Measurements from ENCODE around the gene ECM2.

The ECM2 gene

DNA sequence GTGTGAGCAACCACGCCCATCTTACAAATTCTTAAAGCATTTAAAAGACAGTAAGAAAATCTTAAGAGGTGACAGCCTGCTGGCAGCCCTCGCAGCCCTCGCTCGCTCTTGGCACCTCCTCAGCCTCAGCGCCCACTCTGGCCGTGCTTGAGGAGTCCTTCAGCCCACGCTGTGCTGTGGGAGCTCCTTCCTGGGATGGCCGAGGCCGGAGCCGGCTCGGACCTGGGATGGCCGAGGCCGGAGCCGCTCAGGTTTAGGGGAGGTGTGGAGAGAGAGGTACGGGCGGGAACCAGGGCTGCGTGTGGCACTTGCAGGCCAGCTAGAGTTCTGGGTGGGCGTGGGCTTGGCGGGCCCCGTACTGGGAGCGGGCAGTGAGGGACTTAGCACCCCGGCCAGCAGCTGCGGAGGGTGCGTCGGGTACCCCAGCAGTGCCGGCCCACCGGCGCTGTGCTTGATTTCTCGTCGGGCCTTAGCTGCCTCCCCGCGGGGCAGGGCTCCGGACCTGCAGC is 9.3 kb upstream of the ECM2 start:
- DNase-seq (ENCODE audit: insufficient read length, low spot score) (no peak), FAIRE-seq (no peak)
- no peak for TF ChIP-seq POLR2A (IDR thresholded peaks at IDR 0.05; ENCODE audit: low read depth, low read length)

DNA sequence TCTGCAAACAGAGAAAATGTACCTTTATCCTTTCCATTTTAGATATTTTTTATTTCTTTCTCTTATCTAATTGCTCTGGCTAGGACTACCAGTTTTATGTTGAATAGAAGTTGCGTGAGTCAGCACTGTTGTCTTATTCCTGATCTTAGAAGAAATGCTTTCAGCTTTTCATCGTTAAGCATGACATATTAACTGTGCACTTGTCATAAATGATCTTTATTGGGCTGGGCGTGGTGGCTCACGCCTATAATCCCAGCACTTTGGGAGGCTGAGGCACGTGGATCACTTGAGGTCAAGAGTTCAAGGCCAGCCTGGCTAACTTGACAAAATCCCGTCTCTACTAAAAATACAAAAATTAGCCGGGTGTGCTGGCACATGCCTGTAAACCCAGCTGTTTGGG is 8.2 kb upstream of the ECM2 start:
- DNase-seq (ENCODE audit: insufficient read length, low spot score) (no peak), FAIRE-seq (no peak)
- no peak for TF ChIP-seq POLR2A (IDR thresholded peaks at IDR 0.05; ENCODE audit: low read depth, low read length)

DNA sequence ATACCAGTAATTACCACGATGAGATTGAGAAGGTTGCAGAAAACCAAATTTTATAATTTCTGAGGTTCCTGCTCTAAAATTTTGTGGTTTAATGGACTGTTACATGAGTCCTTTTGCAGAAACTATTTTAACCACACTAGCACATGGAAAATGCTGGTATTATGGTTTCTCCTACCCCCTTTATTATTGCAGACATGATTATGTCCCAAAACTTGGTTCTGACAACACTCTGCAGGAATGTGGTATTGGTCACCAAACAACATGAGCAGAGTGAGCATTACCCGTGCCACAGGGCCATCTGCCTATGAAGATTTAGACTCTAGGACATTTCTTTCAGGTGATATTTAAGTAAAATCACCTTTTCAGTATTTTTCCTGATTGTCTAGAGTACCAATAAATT is 2.8 kb upstream of the ECM2 start:
- no peak for TF ChIP-seq POLR2A (IDR thresholded peaks at IDR 0.05; ENCODE audit: low read depth, low read length)
- DNase-seq (ENCODE audit: insufficient read length, low spot score) = peak; percentile 42
- peak; percentile 81 for FAIRE-seq

DNA sequence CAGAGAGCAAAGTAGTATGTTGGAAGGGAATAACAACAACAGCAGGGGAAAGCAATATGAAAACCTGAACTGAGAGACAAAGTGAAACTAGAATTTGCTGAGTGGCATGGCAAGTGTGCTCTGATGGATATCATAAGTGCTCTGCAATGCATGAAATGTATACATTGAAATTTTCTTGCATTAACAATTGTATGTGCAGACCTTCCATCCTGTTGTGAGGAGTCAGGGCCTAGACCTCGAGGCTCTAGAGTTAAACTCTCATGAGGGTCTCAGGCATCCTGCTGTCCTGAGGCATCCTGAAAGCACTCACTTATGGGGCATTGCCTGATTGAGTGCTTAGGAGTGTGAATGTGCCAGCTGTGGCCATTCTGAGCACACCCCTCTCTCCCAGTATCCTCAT is 1.1 kb downstream of the ECM2 start:
- FAIRE-seq (peak; percentile 97), DNase-seq (ENCODE audit: insufficient read length, low spot score) (no peak)
- TF ChIP-seq POLR2A (IDR thresholded peaks at IDR 0.05; ENCODE audit: low read depth, low read length) = no peak

DNA sequence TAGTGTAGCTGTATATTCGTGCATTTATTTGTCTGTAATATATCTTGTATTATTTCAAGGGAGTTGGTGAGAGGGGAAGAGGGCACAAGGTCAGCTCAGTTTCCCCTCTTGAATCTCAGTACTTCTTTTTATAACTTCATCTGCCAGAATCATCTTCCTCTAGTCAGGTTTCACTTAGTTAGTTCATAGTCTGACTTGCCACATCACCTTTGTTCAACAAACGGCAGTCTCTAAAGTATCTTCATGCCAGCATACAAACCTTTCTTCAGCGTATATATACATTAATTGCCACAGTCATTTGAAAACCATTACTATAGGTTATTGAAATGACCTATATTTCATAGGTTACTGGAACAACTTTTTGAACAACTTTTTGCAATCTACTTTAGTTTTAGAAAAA is 1.6 kb downstream of the ECM2 start:
- DNase-seq (ENCODE audit: insufficient read length, low spot score) (no peak), FAIRE-seq (no peak)
- TF ChIP-seq POLR2A (IDR thresholded peaks at IDR 0.05; ENCODE audit: low read depth, low read length) = no peak

DNA sequence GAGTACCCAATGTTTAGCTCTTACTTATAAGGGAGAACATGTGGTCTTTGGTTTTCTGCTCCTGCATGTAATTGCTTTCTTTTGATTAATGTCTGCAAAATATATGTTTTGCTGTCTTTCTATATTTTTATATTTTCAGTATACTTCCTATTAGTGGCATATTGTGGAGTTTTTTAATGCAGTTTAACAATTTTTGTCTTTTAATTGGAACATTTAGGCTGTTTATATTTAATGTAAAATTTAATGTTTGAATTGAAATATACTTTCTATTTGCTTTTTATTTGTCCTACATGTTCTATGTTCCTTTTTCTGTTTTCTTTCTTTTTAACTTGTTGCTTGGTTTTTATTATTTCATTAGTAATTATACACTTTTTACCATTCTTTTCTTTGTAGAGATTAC is 4.9 kb downstream of the ECM2 start:
- FAIRE-seq = no peak
- no peak for TF ChIP-seq POLR2A (IDR thresholded peaks at IDR 0.05; ENCODE audit: low read depth, low read length)
- DNase-seq (ENCODE audit: insufficient read length, low spot score) = no peak

DNA sequence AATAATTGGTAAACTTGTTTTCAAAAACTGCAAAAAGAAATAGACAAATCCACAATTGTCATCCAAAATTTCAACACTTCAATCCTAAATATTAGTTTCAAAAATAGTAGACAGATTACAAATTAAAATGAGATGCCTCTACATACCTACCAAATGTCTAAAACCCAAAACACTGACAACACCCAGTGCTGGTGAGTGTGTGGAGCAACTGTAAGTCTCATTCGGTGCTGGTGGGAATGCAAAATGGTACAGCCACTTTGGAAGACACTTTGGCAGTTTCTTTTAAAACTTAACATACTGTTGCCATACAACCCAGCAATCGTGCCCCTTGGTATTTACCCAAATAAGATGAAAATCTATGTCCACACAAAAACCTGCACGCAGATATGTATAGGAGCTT is 6.7 kb downstream of the ECM2 start:
- no peak for TF ChIP-seq POLR2A (IDR thresholded peaks at IDR 0.05; ENCODE audit: low read depth, low read length)
- FAIRE-seq (no peak), DNase-seq (ENCODE audit: insufficient read length, low spot score) (no peak)

DNA sequence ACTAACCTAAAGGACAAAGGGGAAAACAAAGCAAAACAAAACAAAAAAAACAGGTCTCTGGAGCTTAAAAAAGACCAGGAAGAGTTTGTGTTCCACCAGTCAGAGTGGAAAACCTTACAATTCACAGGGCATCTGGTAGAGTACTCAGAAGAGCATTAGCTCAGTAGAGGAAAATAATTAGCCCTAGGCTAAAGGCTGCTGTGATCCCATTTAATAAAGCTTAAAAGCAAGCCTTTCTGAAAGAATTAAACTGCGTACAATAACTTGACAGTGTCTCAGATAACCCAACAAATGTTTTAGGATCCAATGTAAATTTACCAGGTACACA is 7.3 kb downstream of the ECM2 start:
- DNase-seq (ENCODE audit: insufficient read length, low spot score) = no peak
- TF ChIP-seq POLR2A (IDR thresholded peaks at IDR 0.05; ENCODE audit: low read depth, low read length) = no peak
- no peak for FAIRE-seq

DNA sequence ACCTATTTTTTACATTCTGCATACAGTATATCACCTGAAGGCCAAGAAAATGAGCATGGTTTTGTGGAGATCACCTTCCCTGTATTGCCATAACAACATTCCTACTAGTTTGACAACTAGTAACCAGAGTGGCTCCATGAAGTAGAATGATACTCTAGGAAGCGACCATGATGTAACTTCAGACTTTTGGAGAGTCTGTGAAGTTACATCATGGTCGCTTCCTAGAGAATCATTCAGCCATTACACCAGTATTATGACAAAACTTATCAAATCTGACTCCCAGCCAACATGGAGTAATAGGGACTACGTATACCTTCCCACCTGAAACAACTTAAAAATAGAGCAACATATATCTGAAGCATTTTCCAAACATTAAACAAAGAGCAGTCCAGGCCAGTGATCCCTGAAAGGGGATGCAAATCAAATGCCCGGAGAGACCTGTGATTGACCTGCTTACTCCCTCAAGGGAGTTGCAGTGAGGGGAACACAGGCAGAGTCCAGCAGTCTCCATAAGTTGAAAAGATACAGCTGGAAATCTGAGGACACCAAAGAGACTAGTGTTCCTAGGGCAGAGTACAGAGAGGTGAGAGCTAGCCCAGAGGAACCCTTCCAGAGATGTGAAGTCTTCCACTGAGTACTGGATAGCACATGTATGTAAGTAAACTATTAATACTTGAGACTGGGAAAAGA is 7.8 kb downstream of the ECM2 start:
- FAIRE-seq (no peak), DNase-seq (ENCODE audit: insufficient read length, low spot score) (no peak)
- TF ChIP-seq POLR2A (IDR thresholded peaks at IDR 0.05; ENCODE audit: low read depth, low read length) = no peak

DNA sequence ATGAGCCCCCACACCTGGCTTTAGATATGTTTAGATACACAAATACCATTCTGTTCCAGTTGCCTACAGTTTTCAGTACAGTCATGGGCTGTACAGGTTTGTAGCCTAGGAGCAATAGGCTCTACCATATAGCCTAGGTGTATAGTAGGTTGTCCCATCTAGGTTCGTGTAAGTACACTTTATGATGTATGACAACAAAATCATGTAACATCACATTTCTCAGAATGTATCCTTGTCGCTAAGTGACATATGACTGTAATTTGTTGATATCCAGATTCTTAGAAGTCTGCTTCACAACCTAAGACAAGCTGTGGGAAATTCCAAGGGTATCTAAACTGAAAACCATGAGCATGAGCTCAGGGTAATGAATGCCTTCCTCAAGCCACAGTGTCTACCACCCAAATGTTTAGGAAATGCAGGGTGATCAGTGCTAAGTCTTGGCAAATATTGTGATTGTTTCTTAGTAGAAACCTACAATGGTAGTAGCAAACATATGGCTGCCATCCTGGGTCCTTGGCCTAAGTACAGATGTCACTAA is 8.4 kb downstream of the ECM2 start:
- FAIRE-seq = peak; percentile 33
- no peak for TF ChIP-seq POLR2A (IDR thresholded peaks at IDR 0.05; ENCODE audit: low read depth, low read length)
- DNase-seq (ENCODE audit: insufficient read length, low spot score) = no peak

DNA sequence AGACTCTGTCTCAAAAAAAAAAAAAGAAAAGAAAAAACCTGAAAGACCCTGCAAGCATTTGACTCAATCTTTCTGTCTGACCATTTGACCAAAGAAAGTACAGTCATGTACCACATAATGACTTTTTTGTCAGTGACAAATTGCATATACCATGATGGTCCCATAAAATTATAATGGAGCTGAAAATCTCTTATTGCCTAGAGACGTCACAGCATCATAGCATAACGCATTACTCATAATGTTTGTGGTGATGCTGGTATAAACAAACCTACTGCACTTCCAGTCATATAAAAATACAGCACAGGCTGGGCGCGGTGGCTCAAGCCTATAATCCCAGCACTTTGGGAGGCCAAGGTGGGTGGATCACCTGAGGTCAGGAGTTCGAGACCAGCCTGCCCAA is 10.5 kb downstream of the ECM2 start:
- TF ChIP-seq POLR2A (IDR thresholded peaks at IDR 0.05; ENCODE audit: low read depth, low read length) = no peak
- FAIRE-seq = peak; percentile 38
- DNase-seq (ENCODE audit: insufficient read length, low spot score) = no peak

DNA sequence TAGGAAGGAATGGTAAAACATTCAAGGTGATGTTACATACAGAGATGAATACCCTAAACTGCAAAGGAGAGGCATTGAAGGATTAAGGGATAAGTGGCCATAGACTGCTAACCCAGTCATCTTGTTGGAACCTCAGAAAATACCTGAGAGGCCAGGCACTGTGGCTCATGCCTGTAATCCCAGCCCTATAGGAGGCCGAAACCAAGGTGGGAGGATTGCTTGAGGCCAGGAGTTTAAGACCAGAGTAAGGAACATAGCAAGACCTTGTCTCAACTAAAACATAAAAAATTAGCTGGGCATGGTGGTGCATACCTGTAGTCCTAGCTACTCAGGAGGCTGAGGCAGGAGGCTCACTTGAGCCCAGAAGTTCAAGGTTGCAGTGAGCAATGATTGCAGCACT is 10.9 kb downstream of the ECM2 start:
- DNase-seq (ENCODE audit: insufficient read length, low spot score) = no peak
- TF ChIP-seq POLR2A (IDR thresholded peaks at IDR 0.05; ENCODE audit: low read depth, low read length) = no peak
- FAIRE-seq = no peak

DNA sequence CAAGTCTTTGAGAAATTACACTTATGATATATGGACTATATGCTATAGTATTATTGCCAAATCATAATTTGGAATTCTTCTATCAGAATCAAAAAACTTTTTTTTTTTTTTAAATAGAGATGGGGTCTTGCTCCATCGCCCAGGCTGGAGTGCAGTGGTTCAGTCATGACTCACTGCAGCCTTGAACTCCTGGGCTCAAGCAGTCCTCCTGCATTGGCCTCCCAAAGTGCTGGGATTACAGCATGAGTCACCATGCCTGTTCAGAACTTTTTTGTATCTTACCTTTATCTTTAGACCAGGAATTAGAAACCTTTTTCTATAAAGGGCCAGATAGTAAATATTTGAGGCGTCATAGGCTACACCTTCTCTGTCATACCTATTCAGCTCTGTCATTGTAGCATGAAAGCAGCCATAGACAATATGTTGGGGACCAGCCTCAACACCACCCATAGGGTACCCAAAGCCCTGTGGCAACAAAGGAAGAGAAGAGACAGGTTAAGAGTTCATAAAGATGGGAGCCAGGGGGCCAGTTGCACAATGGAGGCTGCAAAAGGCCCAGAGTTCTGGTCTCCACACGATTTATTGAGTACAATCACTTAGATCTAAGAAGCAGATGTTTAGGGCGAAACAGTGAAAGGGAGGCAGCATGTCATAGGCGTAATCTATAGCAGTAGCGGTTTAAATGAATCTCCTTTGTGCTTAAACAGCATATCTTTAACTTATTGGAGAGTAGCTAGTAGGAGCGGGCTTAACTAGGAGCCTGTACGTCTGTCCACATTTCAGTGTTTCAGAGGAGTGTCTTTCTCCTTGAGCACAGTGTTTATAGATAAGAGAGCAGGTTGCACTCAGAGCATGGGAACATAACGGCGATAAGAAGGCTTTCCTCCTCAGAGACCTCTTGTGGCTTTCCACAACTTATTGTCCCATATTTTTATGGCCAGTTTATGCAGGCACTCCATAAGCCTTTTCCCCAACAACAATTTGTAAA is 12.5 kb downstream of the ECM2 start:
- FAIRE-seq (no peak), DNase-seq (ENCODE audit: insufficient read length, low spot score) (no peak)
- TF ChIP-seq POLR2A (IDR thresholded peaks at IDR 0.05; ENCODE audit: low read depth, low read length) = no peak

DNA sequence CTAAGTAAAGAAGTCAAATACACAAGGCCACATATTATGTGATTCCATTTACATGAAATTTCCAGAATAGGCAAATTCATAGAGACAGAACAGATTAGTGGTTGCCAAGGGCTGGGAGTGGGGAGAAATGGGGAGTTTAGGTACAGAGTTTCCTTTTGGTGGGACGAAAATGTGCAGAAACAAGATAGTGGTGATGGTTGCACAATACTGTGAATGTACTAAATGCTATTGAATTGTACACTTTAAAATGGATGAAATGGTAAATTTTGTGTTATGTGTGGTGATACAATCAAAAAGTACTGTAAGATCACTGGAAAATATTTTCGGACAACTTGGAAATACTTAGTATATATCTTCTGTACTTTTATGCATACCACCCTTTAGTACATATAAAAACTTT is 15.0 kb downstream of the ECM2 start:
- FAIRE-seq (no peak), DNase-seq (ENCODE audit: insufficient read length, low spot score) (no peak)
- TF ChIP-seq POLR2A (IDR thresholded peaks at IDR 0.05; ENCODE audit: low read depth, low read length) = no peak
